Measurements from ENCODE around the gene MYG1.

DNA sequence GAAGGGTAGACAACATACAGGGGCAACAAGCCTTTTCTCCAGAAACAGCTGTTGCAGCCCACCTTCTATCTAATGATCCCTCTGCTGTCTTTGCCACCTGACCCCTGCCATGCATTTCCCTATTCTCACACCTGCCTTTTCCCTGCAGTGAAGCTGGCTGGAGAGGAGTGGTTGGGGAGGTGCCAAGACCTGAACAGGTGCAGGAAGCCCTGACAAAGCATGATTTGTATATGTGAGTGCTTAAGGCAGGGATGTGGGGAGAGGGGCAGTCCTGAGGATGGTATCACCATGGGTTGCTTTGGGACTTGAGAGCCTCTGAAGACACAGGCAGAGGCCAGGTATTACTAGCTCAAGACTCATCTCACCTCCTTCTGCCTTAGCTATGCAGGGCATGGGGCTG, 7.1 kb upstream of the MYG1 start:
- no peak for TF ChIP-seq USF2 (IDR thresholded peaks at IDR 0.05; ENCODE audit: low read depth, low read length)
- TF ChIP-seq CTCF (conservative IDR thresholded peaks at IDR 0.05; ENCODE audit: low read depth, low read length), result no peak
- no peak for TF ChIP-seq RAD21 (IDR thresholded peaks at IDR 0.05; ENCODE audit: low read length)
- TF ChIP-seq POLR2A (IDR thresholded peaks at IDR 0.05; ENCODE audit: low read depth, low read length), result no peak
- no peak for TF ChIP-seq MAFK (IDR thresholded peaks at IDR 0.05; ENCODE audit: low read depth, low read length)
- TF ChIP-seq MXI1 (IDR thresholded peaks at IDR 0.05; ENCODE audit: borderline replicate concordance, low read depth, low read length), result no peak
- TF ChIP-seq RCOR1 (IDR thresholded peaks at IDR 0.05; ENCODE audit: insufficient replicate concordance, low read length), result no peak
- no peak for TF ChIP-seq CEBPB (IDR thresholded peaks at IDR 0.05; ENCODE audit: low read depth, low read length)
- TF ChIP-seq MAZ (IDR thresholded peaks at IDR 0.05; ENCODE audit: borderline replicate concordance, low read depth, low read length), result no peak
- TF ChIP-seq SMC3 (IDR thresholded peaks at IDR 0.05; ENCODE audit: low read depth, low read length), result no peak
- TF ChIP-seq BHLHE40 (IDR thresholded peaks at IDR 0.05; ENCODE audit: low read depth, low read length), result no peak
- TF ChIP-seq RFX5 (IDR thresholded peaks at IDR 0.05; ENCODE audit: low read depth, low read length), result no peak

Data from IMR-90 (cell line).